ENCODE measurements around the gene LAT. TPM values are rescaled to one million over a fixed set of nuclear protein-coding genes. Genes with fewer than 3 reads are reported as not detected.

Gene LAT
- total and polyA plus RNA-seq, 2 experiments from 2014 or later = 0.83 to 1.5 TPM

DNA sequence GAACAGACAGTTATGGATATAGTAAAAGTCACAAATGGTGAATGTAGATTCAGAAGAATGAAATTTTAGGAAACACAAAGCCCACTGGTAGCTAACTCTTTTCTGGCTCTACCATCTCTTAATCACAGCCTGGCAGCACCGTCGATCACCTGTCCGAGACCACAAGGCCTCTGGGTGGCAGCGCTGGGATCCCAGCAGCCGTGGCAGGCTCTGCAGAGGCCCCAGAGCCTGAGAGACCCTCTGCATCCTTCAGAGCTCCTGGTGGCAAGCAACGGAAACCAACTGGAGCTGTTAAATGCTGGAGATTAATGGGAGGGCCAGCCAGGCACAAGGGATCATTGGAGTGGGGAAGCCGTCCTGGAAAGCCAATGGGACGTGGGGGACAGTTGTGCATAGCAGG, 26.3 kb downstream of the LAT start:
- H3K36me3 ChIP-seq = no peaks in the 10 kb centered on the region
- no peak overlapping the region for H3K27ac ChIP-seq
- no peaks in the 10 kb centered on the region for H3K27me3 ChIP-seq
- no peak for TF ChIP-seq CTCF (IDR thresholded peaks at IDR 0.05; ENCODE audit: low read depth, low read length)
- H3K9me3 ChIP-seq (ENCODE audit: low read depth) = no peaks in the 10 kb centered on the region
- H3K4me1 ChIP-seq (ENCODE audit: low read depth) = no peaks in the 10 kb centered on the region
- DNase-seq (ENCODE audit: low read depth in 1 of 2, low spot score in 1 of 2) = no peak
- no peak overlapping the region for H3K4me3 ChIP-seq

- Histone ChIP-seq H3K4me3 (no peak overlapping the region), H3K27me3 (no peaks in the 10 kb centered on the region), H3K27ac (no peak overlapping the region), H3K9me3 (ENCODE audit: low read depth) (no peaks in the 10 kb centered on the region), H3K4me1 (ENCODE audit: low read depth) (no peaks in the 10 kb centered on the region), H3K36me3 (no peaks in the 10 kb centered on the region)
- no peak for DNase-seq (ENCODE audit: low read depth in 1 of 2, low spot score in 1 of 2)
- TF ChIP-seq CTCF (IDR thresholded peaks at IDR 0.05; ENCODE audit: low read depth, low read length) = no peak
These were observed 27.0 kb downstream of the LAT start for GRCh38 chr16:29011851-29012250.

- Histone ChIP-seq H3K27me3 (no peaks in the 10 kb centered on the region), H3K27ac (no peak overlapping the region), H3K9me3 (ENCODE audit: low read depth) (no peaks in the 10 kb centered on the region), H3K36me3 (no peaks in the 10 kb centered on the region), H3K4me1 (ENCODE audit: low read depth) (no peaks in the 10 kb centered on the region), H3K4me3 (no peak overlapping the region)
- DNase-seq (ENCODE audit: low read depth in 1 of 2, low spot score in 1 of 2) = no peak
- no peak for TF ChIP-seq CTCF (IDR thresholded peaks at IDR 0.05; ENCODE audit: low read depth, low read length)
These were observed 28.2 kb downstream of the LAT start for GRCh38 chr16:29012913-29013553.

GRCh38 chr16:29014561-29015069, 29.8 kb downstream of the LAT start:
- Histone ChIP-seq H3K9me3 (ENCODE audit: low read depth) (no peaks in the 10 kb centered on the region), H3K27me3 (no peaks in the 10 kb centered on the region), H3K4me1 (ENCODE audit: low read depth) (no peaks in the 10 kb centered on the region), H3K27ac (no peak overlapping the region), H3K4me3 (no peak overlapping the region), H3K36me3 (no peaks in the 10 kb centered on the region)
- TF ChIP-seq CTCF (IDR thresholded peaks at IDR 0.05; ENCODE audit: low read depth, low read length) = no peak
- DNase-seq (ENCODE audit: low read depth in 1 of 2, low spot score in 1 of 2) = no peak

DNA sequence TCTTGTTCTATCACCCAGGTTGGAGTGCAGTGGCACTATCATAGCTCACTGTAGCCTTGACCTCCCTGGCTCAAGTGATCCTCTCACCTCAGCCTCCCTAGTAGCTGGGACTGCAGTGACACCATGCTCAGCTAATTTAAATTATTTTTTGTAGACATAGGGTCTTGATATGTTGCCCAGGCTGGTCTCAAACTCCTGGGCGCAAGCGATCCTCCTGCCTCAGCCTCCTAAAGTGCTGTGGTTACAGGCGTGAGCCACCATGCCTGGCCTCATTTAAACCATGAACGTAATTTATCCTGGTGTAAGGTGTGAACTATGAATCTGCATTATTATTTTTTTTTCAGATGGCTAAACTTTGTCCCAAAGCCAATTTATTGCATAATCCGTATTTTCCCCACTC, 37.3 kb downstream of the LAT start:
- H3K27me3 ChIP-seq = no peaks in the 10 kb centered on the region
- H3K4me3 ChIP-seq = no peak overlapping the region
- no peaks in the 10 kb centered on the region for H3K9me3 ChIP-seq (ENCODE audit: low read depth)
- no peak overlapping the region for H3K27ac ChIP-seq
- no peak for TF ChIP-seq CTCF (IDR thresholded peaks at IDR 0.05; ENCODE audit: low read depth, low read length)
- DNase-seq (ENCODE audit: low read depth in 1 of 2, low spot score in 1 of 2) = no peak
- no peaks in the 10 kb centered on the region for H3K36me3 ChIP-seq
- H3K4me1 ChIP-seq (ENCODE audit: low read depth) = no peaks in the 10 kb centered on the region
